IPS DF 6.9 (cell line): Measurements from ENCODE around the gene AGO3.
"Not testable (repeated sequence)": the region's sequence is repeated elsewhere in the genome, so short reads cannot be mapped to it uniquely, and the experiment has no call there.

ENCODE experiments used
- DNase-seq: peaks from one replicate; pipeline ENCODE4 v3.0.0-alpha.2; 2013; ENCODE audit warnings: low read depth, low spot score
- H3K27ac ChIP-seq: one replicate; pipeline ENCODE4 v1.5.1; 2013; ENCODE audit warnings: low read length, control low read depth
- H3K27me3 ChIP-seq: 2 replicates; pipeline ENCODE4 v1.6.1; 2013; ENCODE audit warnings: mild to moderate bottlenecking, low read length; ENCODE audit not compliant: control insufficient read depth, insufficient read depth
- H3K36me3 ChIP-seq: 2 replicates; pipeline ENCODE4 v1.6.1; 2013; ENCODE audit warnings: low read length; ENCODE audit not compliant: control insufficient read depth, insufficient read depth
- H3K4me1 ChIP-seq: 2 replicates; pipeline ENCODE4 v1.6.1; 2013; ENCODE audit warnings: low read length; ENCODE audit not compliant: control insufficient read depth, insufficient read depth
- H3K4me3 ChIP-seq: 2 replicates; pipeline ENCODE4 v1.5.1; 2013; ENCODE audit warnings: mild to moderate bottlenecking, low read length
- H3K9me3 ChIP-seq: 2 replicates; pipeline ENCODE4 v1.6.1; 2013; ENCODE audit warnings: low read length, inconsistent platforms; ENCODE audit not compliant: control insufficient read depth, insufficient read depth
- WGBS: extraction: QIAGEN DNeasy Blood & Tissue Kit; methylation state at CpG from one replicate; pipeline ENCODE4 v1.1.7; 2013; ENCODE audit warnings: mixed read lengths, missing lambda C conversion rate; ENCODE audit not compliant: insufficient read length, insufficient coverage; 5-methylcytosine and 5-hydroxymethylcytosine counted together

AGO3 gene

DNA sequence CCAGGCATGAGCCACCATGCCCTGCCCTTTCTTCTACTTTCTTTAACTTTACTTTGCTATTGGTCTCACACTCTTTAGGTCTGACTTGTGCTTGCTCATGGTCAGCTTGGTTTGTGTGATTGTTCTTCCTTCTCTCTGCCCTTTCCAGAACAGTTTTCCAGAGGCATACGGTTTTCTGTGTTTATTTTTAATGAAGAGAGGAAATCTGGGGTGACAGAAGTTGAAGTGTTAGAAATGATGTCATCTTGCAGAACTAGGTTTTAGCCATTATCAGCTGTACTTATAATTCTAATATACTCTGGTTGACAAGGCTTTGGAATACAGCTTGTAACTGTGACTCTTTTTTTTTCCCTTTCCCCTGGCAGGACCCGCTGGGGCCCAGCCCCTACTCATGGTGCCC is 14.4 kb downstream of the AGO3 start:
- DNase-seq = no peak
- no peaks in the 10 kb centered on the region for H3K36me3 ChIP-seq
- H3K27me3 ChIP-seq = no peaks in the 10 kb centered on the region
- H3K27ac ChIP-seq = no peak overlapping the region
- H3K4me1 ChIP-seq = no peaks in the 10 kb centered on the region; the same call in 1 of the 2 replicates
- WGBS = no CpG with 5 or more reads among the region's 2 CpGs
- no peak overlapping the region for H3K4me3 ChIP-seq
- H3K9me3 ChIP-seq = no peaks in the 10 kb centered on the region

DNA sequence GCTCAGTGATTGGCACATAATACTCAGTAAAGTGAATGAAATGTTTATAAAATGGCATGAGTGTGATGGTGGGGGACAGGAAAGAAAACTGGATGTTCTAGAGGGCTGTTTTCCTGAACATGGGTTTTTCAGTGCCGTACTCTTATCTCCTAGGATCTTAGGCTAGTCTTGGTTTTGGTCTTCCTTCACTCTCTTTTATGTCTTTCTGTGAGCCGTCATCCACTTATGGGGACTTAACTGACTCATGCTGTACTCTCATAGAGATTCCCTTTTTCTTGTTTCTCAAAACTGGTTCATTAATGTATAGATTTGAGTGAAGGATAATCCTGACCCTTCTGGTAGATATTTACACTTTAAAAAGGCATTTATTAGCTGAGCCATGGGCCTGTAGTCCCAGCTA is 16.6 kb downstream of the AGO3 start:
- no peaks in the 10 kb centered on the region for H3K36me3 ChIP-seq
- WGBS = no CpG with 5 or more reads among the region's 2 CpGs
- H3K27ac ChIP-seq = no peak overlapping the region
- H3K4me1 ChIP-seq = no peaks in the 10 kb centered on the region; the same call in 1 of the 2 replicates
- H3K4me3 ChIP-seq = no peak overlapping the region
- no peak for DNase-seq
- H3K9me3 ChIP-seq = no peaks in the 10 kb centered on the region
- H3K27me3 ChIP-seq = no peaks in the 10 kb centered on the region

DNA sequence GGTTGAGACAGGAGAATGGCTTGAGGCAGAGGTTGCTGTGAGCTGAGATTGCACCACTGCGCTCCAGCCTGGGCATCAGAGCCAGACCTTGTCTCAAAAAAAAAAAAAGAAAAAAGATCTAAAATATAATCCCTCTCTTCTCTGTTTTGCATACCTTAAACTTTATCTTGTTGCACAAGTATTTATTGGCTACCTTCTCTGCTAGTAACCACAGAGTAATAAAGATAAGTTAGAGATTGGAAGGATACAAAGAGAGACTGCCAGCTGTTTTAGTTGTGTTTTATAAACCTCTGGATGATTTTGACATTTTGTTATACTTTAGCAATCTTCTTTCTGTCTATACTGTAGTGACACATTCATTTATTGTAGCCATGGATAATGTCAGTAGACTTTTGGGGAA is 27.7 kb downstream of the AGO3 start:
- Histone ChIP-seq H3K27me3 (no peaks in the 10 kb centered on the region), H3K4me3 (no peak overlapping the region), H3K36me3 (no peaks in the 10 kb centered on the region), H3K4me1 (no peaks in the 10 kb centered on the region), H3K27ac (no peak overlapping the region), H3K9me3 (no peaks in the 10 kb centered on the region)
- no peak for DNase-seq
- no CpG with 5 or more reads among the region's 1 CpG for WGBS

DNA sequence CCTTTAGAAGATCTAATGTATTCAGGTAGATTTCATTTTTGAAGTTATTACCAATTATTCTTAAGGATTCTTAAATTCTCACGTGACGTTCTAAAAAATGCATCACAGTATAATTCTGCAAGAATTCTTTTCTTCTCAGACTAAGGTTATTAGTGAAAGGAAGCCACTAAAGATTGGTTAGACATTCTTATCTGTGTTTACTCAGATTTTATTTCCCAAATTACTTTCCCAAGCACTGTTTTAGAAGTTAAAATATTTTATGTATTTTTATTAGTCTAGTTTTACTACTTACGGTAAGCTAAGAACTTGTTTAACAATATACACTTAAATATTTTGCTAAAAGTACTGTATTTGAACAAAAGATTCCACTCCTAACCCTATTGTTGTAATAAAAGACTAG is 28.4 kb downstream of the AGO3 start:
- no peak for DNase-seq
- H3K9me3 ChIP-seq = no peaks in the 10 kb centered on the region
- WGBS = no CpG with 5 or more reads among the region's 3 CpGs
- H3K27ac ChIP-seq = no peak overlapping the region
- no peak overlapping the region for H3K4me3 ChIP-seq
- H3K27me3 ChIP-seq = no peaks in the 10 kb centered on the region
- no peaks in the 10 kb centered on the region for H3K4me1 ChIP-seq
- no peaks in the 10 kb centered on the region for H3K36me3 ChIP-seq

DNA sequence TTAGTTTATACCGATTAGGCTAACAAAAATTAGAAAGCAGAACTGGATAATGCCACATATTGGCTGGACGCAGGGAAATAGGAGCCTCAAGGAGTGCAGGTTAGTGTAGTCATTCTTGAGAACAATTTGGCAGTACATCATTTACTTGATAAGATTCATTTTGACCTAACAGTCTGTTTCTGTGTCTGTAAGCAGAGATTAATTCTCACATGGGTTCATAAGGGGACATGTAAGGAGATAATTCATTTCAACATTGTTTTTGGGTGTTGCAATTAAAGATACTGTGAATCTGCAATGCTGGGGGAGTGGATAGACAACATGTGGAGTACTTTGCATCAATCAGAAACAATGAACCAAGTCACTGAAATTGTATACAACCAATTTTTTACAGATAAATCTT is 32.0 kb downstream of the AGO3 start:
- WGBS = no CpG with 5 or more reads among the region's 2 CpGs
- H3K4me3 ChIP-seq = no peak overlapping the region

DNA sequence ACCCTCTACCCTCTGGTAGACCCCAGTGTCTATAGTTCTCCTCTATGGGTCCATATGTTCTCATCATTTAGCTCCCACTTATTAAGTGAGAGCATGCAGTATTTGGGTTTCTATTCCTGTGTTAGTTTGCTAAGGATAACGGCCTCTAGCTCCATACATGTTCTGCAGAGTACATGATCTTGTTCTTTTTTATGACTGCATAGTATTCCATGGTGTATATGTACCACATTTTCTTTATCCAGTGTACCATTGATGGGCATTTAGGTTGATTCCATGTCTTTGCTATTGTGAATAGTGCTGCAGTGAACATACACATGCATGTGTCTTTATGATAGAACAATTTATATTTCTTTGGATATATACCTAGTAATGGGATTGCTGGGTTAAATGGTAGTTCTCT is 33.4 kb downstream of the AGO3 start:
- DNase-seq, H3K27ac ChIP-seq, H3K4me1 ChIP-seq, H3K4me3 ChIP-seq, H3K36me3 ChIP-seq, H3K9me3 ChIP-seq, H3K27me3 ChIP-seq: not testable (repeated sequence)
- WGBS = no CpG with 5 or more reads among the region's 1 CpG

More for the DNA sequence above, 32.0 kb downstream of the AGO3 start:
- DNase-seq = no peak
- Histone ChIP-seq H3K36me3 (no peaks in the 10 kb centered on the region), H3K9me3 (no peaks in the 10 kb centered on the region), H3K4me1 (no peaks in the 10 kb centered on the region), H3K27ac (no peak overlapping the region), H3K27me3 (no peaks in the 10 kb centered on the region)

DNA sequence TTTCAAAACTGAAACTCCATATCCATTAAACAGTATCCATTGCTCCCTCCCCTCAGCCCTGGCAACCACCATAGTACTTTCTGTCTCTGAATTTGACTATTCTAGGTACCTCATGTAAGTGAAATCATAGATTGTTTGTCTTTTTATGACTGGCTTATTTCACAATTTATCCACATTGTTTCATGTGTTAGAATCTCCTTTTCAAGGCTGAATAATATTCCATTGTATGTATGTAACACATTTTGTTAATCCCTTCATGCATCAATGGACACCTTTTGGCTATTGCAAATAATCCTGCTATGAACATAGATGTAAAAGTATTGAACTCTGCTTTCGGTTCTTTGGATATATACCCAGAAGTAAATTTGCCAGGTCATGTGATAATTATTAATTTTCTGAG is 37.5 kb downstream of the AGO3 start:
- H3K27me3 ChIP-seq = no peaks in the 10 kb centered on the region
- H3K4me3 ChIP-seq = no peak overlapping the region
- no peak overlapping the region for H3K27ac ChIP-seq
- DNase-seq = no peak
- H3K9me3 ChIP-seq = peaks cover 2% of the 10 kb centered on the region; the same call in 1 of the 2 replicates
- WGBS = no CpG with 5 or more reads among the region's 1 CpG
- H3K4me1 ChIP-seq = no peaks in the 10 kb centered on the region
- H3K36me3 ChIP-seq = 0 out of 2 replicates have a peak, but pooled peaks cover 3% of the 10 kb centered on the region

DNA sequence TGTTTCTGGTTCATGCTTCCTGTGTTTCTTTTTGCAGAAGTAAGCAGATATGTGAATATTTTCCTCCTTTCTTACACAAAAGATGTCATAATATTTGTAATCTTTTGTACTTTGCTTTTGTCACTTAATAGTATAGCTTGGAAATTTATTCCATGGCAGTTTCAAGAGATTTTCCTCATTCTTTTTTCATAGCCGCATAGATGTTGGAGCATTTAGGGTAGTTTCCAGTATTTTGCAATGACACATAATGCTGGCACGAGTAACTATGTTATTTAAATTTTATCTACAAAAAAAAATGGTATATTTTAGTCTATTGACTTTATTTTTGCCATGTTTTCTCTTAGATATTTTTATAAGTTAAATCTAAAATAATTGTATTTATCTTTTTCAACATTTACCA is 40.7 kb downstream of the AGO3 start:
- peaks cover 2% of the 10 kb centered on the region; the same call in 1 of the 2 replicates for H3K9me3 ChIP-seq
- no peak for DNase-seq
- H3K36me3 ChIP-seq = 0 out of 2 replicates have a peak, but pooled peaks cover 3% of the 10 kb centered on the region
- no peak overlapping the region for H3K27ac ChIP-seq
- no peaks in the 10 kb centered on the region for H3K27me3 ChIP-seq
- H3K4me1 ChIP-seq = no peaks in the 10 kb centered on the region
- no CpG with 5 or more reads among the region's 2 CpGs for whole genome bisulfite sequencing
- no peak overlapping the region for H3K4me3 ChIP-seq

DNA sequence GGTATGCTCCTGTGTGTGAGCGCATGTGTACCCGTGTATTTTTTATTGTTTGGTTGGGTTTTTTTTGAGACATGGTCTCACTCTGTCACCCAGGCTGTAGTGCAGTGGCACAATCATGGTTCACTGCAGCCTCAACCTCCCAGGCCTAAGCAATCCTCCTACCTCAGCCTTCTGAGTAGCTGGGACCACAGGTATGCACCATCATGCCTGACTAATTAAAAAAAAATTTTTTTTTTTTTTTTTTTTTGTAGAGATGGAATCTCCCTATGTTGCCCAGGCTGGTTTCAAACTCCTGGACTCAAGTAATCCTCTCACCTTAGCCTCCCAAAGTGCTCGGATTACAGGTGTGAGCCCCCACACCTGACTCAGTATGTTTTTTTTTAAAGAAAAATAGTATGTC is 41.7 kb downstream of the AGO3 start:
- WGBS = no CpG with 5 or more reads among the region's 3 CpGs
- not testable (repeated sequence) for H3K27me3 ChIP-seq, H3K27ac ChIP-seq, H3K36me3 ChIP-seq, H3K4me1 ChIP-seq, H3K9me3 ChIP-seq, H3K4me3 ChIP-seq, DNase-seq

DNA sequence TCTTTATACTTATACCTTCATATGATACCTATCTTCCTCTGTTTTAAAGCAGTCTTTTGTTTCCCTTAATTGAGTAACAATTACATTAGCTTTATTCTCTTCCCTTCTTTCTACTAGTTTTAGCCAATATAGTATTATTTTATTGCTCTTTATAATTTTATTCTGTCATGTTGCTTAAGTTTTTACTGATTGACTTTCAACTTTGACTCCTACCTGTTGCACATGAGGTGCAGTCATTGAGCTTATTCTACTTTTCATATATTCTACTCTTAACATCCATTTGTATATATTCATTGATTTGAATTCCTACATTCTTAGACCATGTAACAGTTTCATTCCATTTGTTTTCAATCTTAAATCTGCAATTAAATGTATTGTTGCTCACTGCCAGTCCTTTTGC is 49.2 kb downstream of the AGO3 start:
- Histone ChIP-seq H3K9me3 (no peaks in the 10 kb centered on the region), H3K27me3 (no peaks in the 10 kb centered on the region), H3K4me3 (no peak overlapping the region), H3K27ac (no peak overlapping the region), H3K4me1 (no peaks in the 10 kb centered on the region), H3K36me3 (no peaks in the 10 kb centered on the region)
- DNase-seq = no peak

DNA sequence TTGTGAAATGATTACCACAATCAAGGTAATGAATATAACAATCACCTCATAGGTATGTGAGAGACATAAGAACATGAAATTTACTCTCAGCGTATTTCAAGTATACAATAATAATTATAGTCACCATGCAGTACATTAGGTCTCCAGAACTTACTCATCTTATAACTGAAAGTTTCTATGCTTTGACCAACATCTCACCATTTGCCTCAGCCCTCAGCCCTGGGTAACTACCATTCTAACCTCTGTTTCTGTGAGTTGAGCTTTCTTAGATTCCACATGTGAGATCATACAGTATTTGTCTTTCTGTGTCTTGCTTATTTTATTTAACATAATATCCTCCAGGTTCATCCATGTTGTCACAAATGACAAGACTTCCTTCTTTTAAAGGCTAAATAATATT is 57.3 kb downstream of the AGO3 start:
- no peak for DNase-seq
- Histone ChIP-seq H3K27ac (no peak overlapping the region), H3K4me1 (no peaks in the 10 kb centered on the region), H3K4me3 (no peak overlapping the region), H3K9me3 (no peaks in the 10 kb centered on the region), H3K27me3 (no peaks in the 10 kb centered on the region), H3K36me3 (no peaks in the 10 kb centered on the region)
- WGBS = no CpG with 5 or more reads among the region's 1 CpG
